HepG2 (cell line): Measurements from ENCODE around the gene ERF. TPM values are rescaled to one million over a fixed set of nuclear protein-coding genes. Genes with fewer than 3 reads are reported as not detected.
A peak's percentile ranks its signal among the peaks of the same experiment; 100 is the strongest.

ENCODE experiments used
- AHDC1 ChIP-seq: sonication (generic); formaldehyde crosslinking; IDR thresholded peaks from 2 replicates; pipeline ENCODE4 v1.5.1; 2020; ENCODE audit warnings: mild to moderate bottlenecking, missing genetic modification reagents, borderline replicate concordance
- IRX3 ChIP-seq: sonication (generic); formaldehyde crosslinking; IDR thresholded peaks from 2 replicates; pipeline ENCODE4 v1.8.1; 2023; ENCODE audit warnings: mild to moderate bottlenecking, low read depth, missing genetic modification reagents, borderline replicate concordance
- KDM5A ChIP-seq: fragments of 200-600 bp; sonication (generic); IDR thresholded peaks from 2 replicates; pipeline ENCODE4 v1.7.0; 2018; ENCODE audit warnings: antibody characterized with exemption, mild to moderate bottlenecking, low read length, borderline replicate concordance
- MTA1 ChIP-seq: sonication (generic); formaldehyde crosslinking; IDR thresholded peaks from 2 replicates; pipeline ENCODE4 v1.4.0; 2020; ENCODE audit warnings: missing genetic modification reagents, mild to moderate bottlenecking, borderline replicate concordance
- PAXIP1 ChIP-seq: sonication (generic); formaldehyde crosslinking; conservative IDR thresholded peaks from 2 replicates; pipeline ENCODE4 v1.4.0; 2020; ENCODE audit warnings: mild to moderate bottlenecking, missing genetic modification reagents, moderate library complexity
- RBFOX2 ChIP-seq: fragments of 200-400 bp; formaldehyde crosslinking; IDR thresholded peaks from 2 replicates; pipeline ENCODE4 v1.6.1; 2017; ENCODE audit warnings: low read depth, mild to moderate bottlenecking, low read length
- ZNF205 ChIP-seq: IDR thresholded peaks from 2 replicates; pipeline ENCODE4 v1.6.1; 2018; ENCODE audit warnings: missing biosample characterization, missing genetic modification reagents
- ZNF354B ChIP-seq: sonication (generic); formaldehyde crosslinking; IDR thresholded peaks from 2 replicates; pipeline ENCODE4 v1.8.0; 2022; ENCODE audit warnings: mild to moderate bottlenecking, missing genetic modification reagents
- ZNF543 ChIP-seq: sonication (generic); formaldehyde crosslinking; IDR thresholded peaks from 2 replicates; pipeline ENCODE4 v1.4.0; 2020; ENCODE audit warnings: mild to moderate bottlenecking, missing genetic modification reagents
- ZNF589 ChIP-seq: sonication (generic); formaldehyde crosslinking; conservative IDR thresholded peaks from 2 replicates; pipeline ENCODE4 v1.8.0; 2022; ENCODE audit warnings: mild to moderate bottlenecking, moderate library complexity, missing genetic modification reagents
- ZNF703 ChIP-seq: sonication (generic); formaldehyde crosslinking; IDR thresholded peaks from 2 replicates; pipeline ENCODE4 v1.5.1; 2020; ENCODE audit warnings: missing genetic modification reagents, mild to moderate bottlenecking, moderate library complexity, borderline replicate concordance
- ZNF773 ChIP-seq: sonication (generic); formaldehyde crosslinking; IDR thresholded peaks from 2 replicates; pipeline ENCODE4 v1.4.0; 2020; ENCODE audit warnings: missing genetic modification reagents, borderline replicate concordance
- ZSCAN5A ChIP-seq: sonication (generic); formaldehyde crosslinking; IDR thresholded peaks from 2 replicates; pipeline ENCODE4 v1.8.0; 2022; ENCODE audit warnings: mild to moderate bottlenecking, missing genetic modification reagents, borderline replicate concordance
- polyA plus RNA-seq, 8 experiments: library from polyadenylated mRNA; depleted of rRNA in 3 of 8; stranded (reverse) in 7 of 8; unstranded in 1 of 8; fragments of >200 nt; fragmentation: Illumina TruSeq in 4 of 8; extraction: Trizol in 4 of 8; gene quantifications; 2 replicates each; pipeline versions ENCODE4 v1.2.1 to v1.2.3, GENCODE V29; 2011 to 2016; ENCODE audit warnings: low read depth in 4 of 8, missing spikeins in 1 of 8, mixed read lengths in 1 of 8; ENCODE audit not compliant: insufficient read depth in 1 of 8
- total RNA-seq, 5 experiments: library from RNA; depleted of rRNA; stranded (reverse); fragments of >200 nt; fragmentation: Illumina TruSeq; extraction: Trizol; gene quantifications; 2 replicates each; pipeline ENCODE4 v1.2.3, GENCODE V29; 2016; ENCODE audit warnings: low read depth in 1 of 5

ERF gene
- total and polyA plus RNA-seq, 2 of the 13 experiments (the other 11 are each of a cell fraction or from before 2014, with no cell fraction given): 67.1 to 69.9 TPM

DNA sequence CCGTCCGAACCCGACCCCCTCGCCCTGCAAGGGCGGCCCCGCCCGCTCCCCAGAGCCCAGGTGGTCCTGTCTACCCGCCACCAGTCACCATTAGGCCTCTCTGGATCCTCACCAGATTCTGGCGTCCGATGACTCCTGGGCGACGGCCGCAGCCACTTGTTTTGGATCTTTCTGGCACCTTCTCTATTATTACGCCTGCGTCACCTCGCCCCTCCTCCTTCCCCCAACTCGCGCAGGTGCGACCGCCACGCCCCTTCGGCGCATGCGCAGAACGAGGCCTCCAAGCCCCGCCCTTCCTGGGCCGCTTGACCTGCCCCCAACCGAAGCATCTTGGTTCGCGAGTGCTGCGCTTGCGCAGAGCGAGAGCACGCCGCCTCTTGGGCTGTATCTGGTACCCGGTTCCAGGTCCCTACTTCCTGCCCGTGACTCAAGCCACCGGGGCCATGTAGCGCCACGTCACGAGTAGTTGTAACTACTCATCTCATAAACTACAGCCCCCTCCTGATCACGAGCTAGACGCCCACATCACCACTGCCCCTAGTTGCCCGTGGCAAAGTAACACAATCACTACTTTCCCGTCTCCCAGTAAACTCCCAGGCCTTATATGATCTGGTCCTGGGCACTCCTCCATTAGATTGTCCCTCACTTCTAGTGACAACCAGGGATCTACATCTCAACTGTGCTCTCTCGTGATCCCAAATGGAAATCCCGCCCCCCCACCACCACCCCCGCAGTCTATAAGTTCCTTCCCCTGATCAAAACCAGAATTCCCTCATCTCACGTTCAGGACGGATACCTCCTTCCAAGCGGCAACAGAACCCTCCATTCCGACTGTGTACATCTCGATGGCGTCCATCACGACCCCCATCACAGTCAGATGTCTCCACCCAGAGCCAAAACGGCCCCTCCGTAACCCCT, 37.1 kb downstream of the ERF start, which contains the start of gene DEDD2 (continued):
- no peak for TF ChIP-seq ZNF543 (CRISPR knock-in tag)
- TF ChIP-seq ZNF773: no peak
- no peak for TF ChIP-seq ZNF589 (CRISPR knock-in tag)
- no peak for TF ChIP-seq MTA1
- TF ChIP-seq RBFOX2: peak; percentile 74
- no peak for TF ChIP-seq ZNF205 (CRISPR knock-in tag)
- TF ChIP-seq KDM5A: peak; percentile 87; the same call in 1 of the 2 replicates
- TF ChIP-seq IRX3 (CRISPR knock-in tag): no peak
- no peak for TF ChIP-seq ZSCAN5A
- no peak for TF ChIP-seq AHDC1 (CRISPR knock-in tag)
- TF ChIP-seq ZNF354B: no peak
- TF ChIP-seq PAXIP1: 0 out of 2 replicates have a peak, but pooled peaks have one; percentile 27
- TF ChIP-seq ZNF703 (CRISPR knock-in tag): no peak
